ENCODE results near the gene DYSF. TPM values are rescaled to one million over a fixed set of nuclear protein-coding genes. Genes with fewer than 3 reads are reported as not detected.

DYSF gene
- polyA plus RNA-seq, 1 donor (not counting 4 experiments of a cell fraction or from before 2014, with no cell fraction given) = 8.2 TPM

- Histone ChIP-seq H3K27ac (ENCODE audit: control insufficient read depth, insufficient read depth, low read length) (no peak overlapping the region), H3K9ac (ENCODE audit: control insufficient read depth, extremely low read depth, insufficient read depth, low read length) (no peak overlapping the region), H3K4me3 (ENCODE audit: control insufficient read depth in 2 of 3, extremely low read depth in 1 of 3, insufficient read depth in 2 of 3, low read depth in 1 of 3, low read length in 3 of 3) (no peak overlapping the region), H3K9me3 (ENCODE audit: control insufficient read depth, low read depth, low read length) (peaks cover 2% of the 10 kb centered on the region), H4K20me1 (ENCODE audit: control insufficient read depth, extremely low read depth, insufficient read depth, low read length) (no peaks in the 10 kb centered on the region), H3K4me2 (ENCODE audit: control insufficient read depth, extremely low read depth, insufficient read depth, low read depth, low read length) (no peak overlapping the region), H3K36me3 (ENCODE audit: control insufficient read depth in 2 of 2, extremely low read depth in 1 of 2, insufficient read depth in 2 of 2, low read length in 2 of 2) (peaks cover 0 to 1% of the 10 kb centered on the region in 2 experiments), H3K27me3 (ENCODE audit: control insufficient read depth, extremely low read depth, insufficient read depth, low read length) (no peaks in the 10 kb centered on the region), H3K79me2 (ENCODE audit: control insufficient read depth, insufficient read depth, low read length) (no peaks in the 10 kb centered on the region), H3K9me1 (ENCODE audit: control insufficient read depth, extremely low read depth, insufficient read depth, low read length) (no peaks in the 10 kb centered on the region), H2AFZ (ENCODE audit: control insufficient read depth, low read length) (no peak overlapping the region), H3K4me1 (ENCODE audit: control insufficient read depth, extremely low read depth, insufficient read depth, low read length) (peaks cover 32% of the 10 kb centered on the region)
- no peak for DNase-seq (ENCODE audit: low read depth, low spot score)
- dilution Hi-C loops (cut with MboI; ENCODE audit: extremely low pct_ligation_motif_present, low sequenced_read_pairs) = no loop called here
- FAIRE-seq = no peak
- no peak for TF ChIP-seq CTCF (optimal IDR thresholded peaks at IDR 0.05 in 1 of 3, IDR thresholded peaks at IDR 0.05 in 1 of 3, conservative IDR thresholded peaks at IDR 0.05 in 1 of 3; ENCODE audit: extremely low read depth in 1 of 3, insufficient read depth in 2 of 3, low read length in 3 of 3)
These were observed 5.2 kb downstream of the DYSF start for GRCh38 chr2:71458413-71459083.

GRCh38 chr2:71459084-71459431 lies 5.7 kb downstream of the DYSF start:
- Histone ChIP-seq H3K4me1 (ENCODE audit: control insufficient read depth, extremely low read depth, insufficient read depth, low read length) (peaks cover 30% of the 10 kb centered on the region), H3K4me2 (ENCODE audit: control insufficient read depth, extremely low read depth, insufficient read depth, low read depth, low read length) (no peak overlapping the region), H3K9me1 (ENCODE audit: control insufficient read depth, extremely low read depth, insufficient read depth, low read length) (no peaks in the 10 kb centered on the region), H2AFZ (ENCODE audit: control insufficient read depth, low read length) (no peak overlapping the region), H3K79me2 (ENCODE audit: control insufficient read depth, insufficient read depth, low read length) (no peaks in the 10 kb centered on the region), H3K36me3 (ENCODE audit: control insufficient read depth in 2 of 2, extremely low read depth in 1 of 2, insufficient read depth in 2 of 2, low read length in 2 of 2) (peaks cover 0 to 1% of the 10 kb centered on the region in 2 experiments), H4K20me1 (ENCODE audit: control insufficient read depth, extremely low read depth, insufficient read depth, low read length) (no peaks in the 10 kb centered on the region), H3K9me3 (ENCODE audit: control insufficient read depth, low read depth, low read length) (peaks cover 2% of the 10 kb centered on the region), H3K9ac (ENCODE audit: control insufficient read depth, extremely low read depth, insufficient read depth, low read length) (no peak overlapping the region), H3K27ac (ENCODE audit: control insufficient read depth, insufficient read depth, low read length) (no peak overlapping the region), H3K4me3 (ENCODE audit: control insufficient read depth in 2 of 3, extremely low read depth in 1 of 3, insufficient read depth in 2 of 3, low read depth in 1 of 3, low read length in 3 of 3) (no peak overlapping the region), H3K27me3 (ENCODE audit: control insufficient read depth, extremely low read depth, insufficient read depth, low read length) (no peaks in the 10 kb centered on the region)
- DNase-seq (ENCODE audit: low read depth, low spot score) (no peak), FAIRE-seq (no peak)
- TF ChIP-seq EZH2 (IDR thresholded peaks at IDR 0.05; ENCODE audit: low read length) = no peak
- no peak for TF ChIP-seq CTCF (optimal IDR thresholded peaks at IDR 0.05 in 1 of 3, IDR thresholded peaks at IDR 0.05 in 1 of 3, conservative IDR thresholded peaks at IDR 0.05 in 1 of 3; ENCODE audit: extremely low read depth in 1 of 3, insufficient read depth in 2 of 3, low read length in 3 of 3)
- dilution Hi-C loops (cut with MboI; ENCODE audit: extremely low pct_ligation_motif_present, low sequenced_read_pairs) = no loop called here

Measured in keratinocyte (primary cell).